NCI-H345 treated with DMSO at 0.1 percent for 48 hours (cell line): ENCODE measurements around the gene LRRC61.
"Not testable (repeated sequence)": the region's sequence is repeated elsewhere in the genome, so short reads cannot be mapped to it uniquely, and the experiment has no call there.

Source experiments
- DNase-seq: peaks from one replicate; lab custom pipeline; 2025; ENCODE audit not compliant: unreplicated experiment; lab: John Stamatoyannopoulos, UW

The LRRC61 gene

GRCh38 chr7:150322833-150323681 lies at the start of gene LRRC61, which contains the start of gene ACTR3C:
Gene LRRC61 (plus strand): TSS chr7:150323355. CDS start chr7:150336862, 13,507 bp downstream.
Gene ACTR3C (minus strand): TSS chr7:150323545. CDS start chr7:150295296, 28,249 bp downstream.
- DNase-seq, result peak; percentile 70

GRCh38 chr7:150276132-150276695 lies 46.9 kb upstream of the LRRC61 start:
- DNase-seq, result peak; percentile 10

- not testable (repeated sequence) for DNase-seq
Observed at GRCh38 chr7:150278383-150278782, 44.8 kb upstream of the LRRC61 start.

- not testable (repeated sequence) for DNase-seq
Observed at GRCh38 chr7:150281681-150282403, 41.3 kb upstream of the LRRC61 start.

- not testable (repeated sequence) for DNase-seq
Observed at GRCh38 chr7:150283111-150283510, 40.0 kb upstream of the LRRC61 start.

- DNase-seq, result not testable (repeated sequence)
Observed at GRCh38 chr7:150283608-150284007, 39.5 kb upstream of the LRRC61 start.

GRCh38 chr7:150285849-150286754 lies 37.1 kb upstream of the LRRC61 start:
- DNase-seq, result not testable (repeated sequence)

- not testable (repeated sequence) for DNase-seq
Observed at GRCh38 chr7:150287815-150288214, 35.3 kb upstream of the LRRC61 start.

- DNase-seq, result not testable (repeated sequence)
Observed at GRCh38 chr7:150288816-150289215, 34.3 kb upstream of the LRRC61 start.

- not testable (repeated sequence) for DNase-seq
Observed at GRCh38 chr7:150290317-150290716, 32.8 kb upstream of the LRRC61 start.

GRCh38 chr7:150295027-150295426 lies 28.1 kb upstream of the LRRC61 start:
- not testable (repeated sequence) for DNase-seq

GRCh38 chr7:150295614-150296013 lies 27.5 kb upstream of the LRRC61 start:
- not testable (repeated sequence) for DNase-seq

GRCh38 chr7:150296802-150297201 lies 26.4 kb upstream of the LRRC61 start:
- DNase-seq, result not testable (repeated sequence)

GRCh38 chr7:150297978-150298377 lies 25.2 kb upstream of the LRRC61 start:
- DNase-seq, result not testable (repeated sequence)

- DNase-seq, result not testable (repeated sequence)
Observed at GRCh38 chr7:150302908-150303310, 20.2 kb upstream of the LRRC61 start.

GRCh38 chr7:150304499-150305258 lies 18.5 kb upstream of the LRRC61 start:
- DNase-seq, result not testable (repeated sequence)

- not testable (repeated sequence) for DNase-seq
Observed at GRCh38 chr7:150305259-150305902, 17.8 kb upstream of the LRRC61 start.

GRCh38 chr7:150305903-150306284 lies 17.3 kb upstream of the LRRC61 start:
- not testable (repeated sequence) for DNase-seq

GRCh38 chr7:150306377-150306776 lies 16.8 kb upstream of the LRRC61 start:
- DNase-seq, result not testable (repeated sequence)
